CD4-positive, alpha-beta T cell (primary cell): Measurements from ENCODE around the gene TSPAN16. TPM values are rescaled to one million over a fixed set of nuclear protein-coding genes. Genes with fewer than 3 reads are reported as not detected.
A peak's percentile ranks its signal among the peaks of the same experiment; 100 is the strongest.

Experiments used
- ATAC-seq: fragments of 200-7000 bp; cut with Tn5 transposase; one replicate; pipeline ENCODE4 v1.10.0; 2022; ENCODE audit warnings: mild to moderate bottlenecking; ENCODE audit not compliant: poor library complexity
- CTCF ChIA-PET: fragments of 350-600 bp; sonication (Branson Sonifier 250); formaldehyde crosslinking; loops from one replicate; lab custom pipeline; 2021; ENCODE audit warnings: antibody characterized with exemption, inconsistent platforms; lab: Charles Lee
- POLR2A ChIA-PET: fragments of 350-600 bp; sonication (Branson Sonifier 250); formaldehyde crosslinking; loops from one replicate; lab custom pipeline; 2021; ENCODE audit warnings: antibody characterized with exemption, inconsistent platforms; lab: Charles Lee
- DNase-seq, 14 experiments: peaks; one replicate each; pipeline ENCODE4 v3.0.0-alpha.2; 2013 to 2020; ENCODE audit warnings: mixed read lengths in 2 of 14
- H3K27ac ChIP-seq, 2 donors: one replicate each; pipeline versions ENCODE4 v1.5.1 to v1.7.0; 2013; ENCODE audit warnings: low read length in 2 of 2, low read depth in 1 of 2, mild to moderate bottlenecking in 1 of 2
- H3K27me3 ChIP-seq, 2 experiments: 1 replicate in 1 of 2; 2 replicates in 1 of 2; pipeline versions ENCODE4 v1.6.1 to v1.7.0; 2013; ENCODE audit warnings: low read length in 2 of 2, control low read depth in 1 of 2, mild to moderate bottlenecking in 1 of 2, moderate library complexity in 1 of 2; ENCODE audit not compliant: insufficient read depth in 2 of 2, control insufficient read depth in 1 of 2
- H3K36me3 ChIP-seq: one replicate; pipeline ENCODE4 v1.6.1; 2013; ENCODE audit warnings: low read length, control low read depth; ENCODE audit not compliant: insufficient read depth
- H3K4me1 ChIP-seq: one replicate; pipeline ENCODE4 v1.6.1; 2013; ENCODE audit warnings: low read length, control low read depth; ENCODE audit not compliant: insufficient read depth
- H3K4me3 ChIP-seq: one replicate; pipeline ENCODE4 v1.5.1; 2013; ENCODE audit warnings: mild to moderate bottlenecking, low read length, moderate library complexity
- H3K9me3 ChIP-seq, 2 experiments: 1 replicate in 1 of 2; 2 replicates in 1 of 2; pipeline versions ENCODE4 v1.6.1 to v1.7.0; 2013; ENCODE audit warnings: low read length in 2 of 2, mild to moderate bottlenecking in 2 of 2, control low read depth in 1 of 2, moderate library complexity in 1 of 2; ENCODE audit not compliant: control insufficient read depth in 1 of 2, insufficient read depth in 1 of 2
- H3K27ac Mint-ChIP-seq: one replicate; pipeline ENCODE4 v1.8.0; 2020; ENCODE audit warnings: mixed read lengths
- H3K27me3 Mint-ChIP-seq: one replicate; pipeline ENCODE4 v1.8.0; 2021; ENCODE audit warnings: mixed read lengths
- H3K36me3 Mint-ChIP-seq: one replicate; pipeline ENCODE4 v1.8.0; 2021; ENCODE audit warnings: low read depth, mixed read lengths
- H3K4me1 Mint-ChIP-seq: one replicate; pipeline ENCODE4 v1.8.0; 2021; ENCODE audit warnings: low read depth, mixed read lengths
- H3K4me3 Mint-ChIP-seq: one replicate; pipeline ENCODE4 v1.8.0; 2020; ENCODE audit warnings: mild to moderate bottlenecking, mixed read lengths
- H3K9me3 Mint-ChIP-seq: one replicate; pipeline ENCODE4 v1.8.0; 2020; ENCODE audit warnings: mixed read lengths
- intact Hi-C, 2 experiments: fragments of 100-400 bp; cut with DNase I in 1 of 2; cut with micrococcal nuclease in 1 of 2; formaldehyde crosslinking; loops; one replicate each; pipeline versions ENCODE4 v1.15.1 to v1.9.0; 2023 to 2025; cut with DNase I, micrococcal nuclease
- total RNA-seq, 174 experiments: library from RNA in 2 of 174; stranded (reverse) in 2 of 174; gene quantifications; one replicate each; pipeline ENCODE4 v1.2.3 and lab custom pipeline; 2021 to 2026
- TF ChIP-seq, protein P1 (sequence below): fragments of 200-600 bp; IDR thresholded peaks from one replicate; pipeline ENCODE4 v1.8.0; 2022; ENCODE audit warnings: antibody characterized with exemption, mild to moderate bottlenecking

TSPAN16 gene
- total RNA-seq, 2 experiments from 2014 or later, result not detected

DNA sequence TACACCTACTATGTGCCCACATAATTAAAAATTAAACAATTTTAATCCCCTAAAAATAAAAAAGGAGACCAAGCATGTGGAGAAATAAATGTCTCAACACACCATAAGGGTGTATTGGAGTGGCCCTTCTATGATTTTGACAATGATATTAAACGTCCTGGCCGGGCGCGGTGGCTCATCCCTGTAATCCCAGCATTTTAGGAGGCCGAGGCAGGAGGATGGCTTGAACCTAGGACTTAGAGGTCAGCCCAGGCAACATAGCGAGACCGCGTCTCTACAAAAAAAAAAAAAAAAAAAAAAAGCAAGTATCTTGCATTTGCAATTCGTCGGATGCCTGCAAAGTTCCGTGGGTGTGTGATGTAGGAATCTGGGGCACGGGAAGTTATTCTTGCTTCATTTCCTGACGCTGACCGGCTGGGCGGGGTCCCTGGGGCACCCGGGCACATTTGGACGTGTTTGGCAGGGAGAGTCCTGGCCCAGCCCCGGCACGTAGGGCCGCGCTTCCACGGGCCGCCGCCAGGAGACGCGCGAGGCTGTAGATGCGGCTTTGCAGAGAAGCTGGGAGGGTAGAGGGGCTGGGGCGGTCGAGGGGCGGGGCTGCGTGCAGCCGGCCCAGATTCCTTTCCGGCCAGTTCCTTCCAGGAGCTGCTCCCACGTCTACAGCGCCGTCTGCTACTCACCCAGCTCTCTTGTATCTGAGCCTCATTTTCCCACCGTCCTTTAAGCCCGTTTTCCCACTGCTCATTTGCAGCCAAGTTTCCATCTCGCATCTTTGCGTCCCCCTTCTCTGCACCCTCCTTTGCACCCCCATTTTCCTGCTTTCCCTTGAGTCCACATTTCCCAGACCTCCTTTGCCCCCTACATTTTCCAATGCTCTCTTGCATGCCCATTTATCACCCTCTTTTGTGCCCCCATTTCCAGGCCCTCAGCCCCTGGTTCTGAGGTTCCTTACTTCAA is 2.2 kb upstream of the TSPAN16 start:
- H3K27me3 Mint-ChIP-seq, result peaks cover 39% of the 10 kb centered on the region
- POLR2A ChIA-PET, result interaction anchor here (1.1 kb wide), 2 partner anchors 11 to 82 kb away, joined by 4 to 7 read pairs; no protein-coding TSS in a partner anchor
- CTCF ChIA-PET, result interaction anchor here (0.6 to 1.5 kb wide), 17 partner anchors 11 to 1971 kb away, joined by 3 to 16 read pairs (median 3); partner anchors contain the start of genes CCDC159, ODAD3, PRKCSH and SWSAP1

DNA sequence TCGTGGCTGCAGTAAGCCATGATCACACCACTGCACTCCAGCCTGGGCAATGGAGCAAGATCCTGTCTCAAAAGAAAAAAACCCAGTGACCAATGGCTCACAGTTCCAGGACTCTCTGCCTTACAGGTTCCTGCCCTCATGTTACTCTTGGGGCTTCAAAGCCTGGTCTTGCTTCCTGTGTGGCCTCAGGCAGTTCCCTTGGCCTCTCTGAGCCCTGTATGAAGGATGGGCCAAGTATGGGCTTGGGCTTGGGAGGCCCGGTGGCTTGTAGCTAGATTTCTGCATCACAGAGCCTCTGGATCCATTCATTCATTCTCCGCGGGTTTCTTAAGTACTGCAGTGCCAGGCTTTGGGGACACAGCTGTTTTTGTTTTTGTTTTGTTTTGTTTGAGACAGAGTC is 780 bp upstream of the TSPAN16 start:
- Mint-ChIP-seq H3K27me3 (peaks cover 35% of the 10 kb centered on the region), H3K27ac (no peak overlapping the region), H3K9me3 (no peaks in the 10 kb centered on the region), H3K4me3 (no peak overlapping the region), H3K36me3 (no peaks in the 10 kb centered on the region), H3K4me1 (peaks cover 9% of the 10 kb centered on the region)
- no peaks in the 10 kb centered on the region for H3K9me3 ChIP-seq
- TF ChIP-seq, protein P1, sequence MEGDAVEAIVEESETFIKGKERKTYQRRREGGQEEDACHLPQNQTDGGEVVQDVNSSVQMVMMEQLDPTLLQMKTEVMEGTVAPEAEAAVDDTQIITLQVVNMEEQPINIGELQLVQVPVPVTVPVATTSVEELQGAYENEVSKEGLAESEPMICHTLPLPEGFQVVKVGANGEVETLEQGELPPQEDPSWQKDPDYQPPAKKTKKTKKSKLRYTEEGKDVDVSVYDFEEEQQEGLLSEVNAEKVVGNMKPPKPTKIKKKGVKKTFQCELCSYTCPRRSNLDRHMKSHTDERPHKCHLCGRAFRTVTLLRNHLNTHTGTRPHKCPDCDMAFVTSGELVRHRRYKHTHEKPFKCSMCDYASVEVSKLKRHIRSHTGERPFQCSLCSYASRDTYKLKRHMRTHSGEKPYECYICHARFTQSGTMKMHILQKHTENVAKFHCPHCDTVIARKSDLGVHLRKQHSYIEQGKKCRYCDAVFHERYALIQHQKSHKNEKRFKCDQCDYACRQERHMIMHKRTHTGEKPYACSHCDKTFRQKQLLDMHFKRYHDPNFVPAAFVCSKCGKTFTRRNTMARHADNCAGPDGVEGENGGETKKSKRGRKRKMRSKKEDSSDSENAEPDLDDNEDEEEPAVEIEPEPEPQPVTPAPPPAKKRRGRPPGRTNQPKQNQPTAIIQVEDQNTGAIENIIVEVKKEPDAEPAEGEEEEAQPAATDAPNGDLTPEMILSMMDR, result no peak
- H3K27me3 ChIP-seq, result peaks cover 14 to 16% of the 10 kb centered on the region in 2 experiments
- ChIA-PET POLR2A (interaction anchor here (0.5 kb wide), 1 partner anchor 260 kb away, joined by 3 read pairs; no protein-coding TSS in a partner anchor), CTCF (no interaction called here)
- ATAC-seq (no peak), DNase-seq (no peak)
- no peak overlapping the region for H3K4me3 ChIP-seq
- no peak overlapping the region for H3K27ac ChIP-seq
- H3K36me3 ChIP-seq, result no peaks in the 10 kb centered on the region
- peaks cover 11% of the 10 kb centered on the region for H3K4me1 ChIP-seq
- intact Hi-C loops, result no loop called here

More for the DNA sequence above, 2.2 kb upstream of the TSPAN16 start:
- Histone ChIP-seq H3K27me3 (peaks cover 14 to 16% of the 10 kb centered on the region in 2 experiments), H3K4me1 (peaks cover 11% of the 10 kb centered on the region), H3K36me3 (no peaks in the 10 kb centered on the region), H3K27ac (no peak overlapping the region), H3K4me3 (no peak overlapping the region), H3K9me3 (no peaks in the 10 kb centered on the region)
- Mint-ChIP-seq H3K27ac (no peak overlapping the region), H3K4me1 (peaks cover 9% of the 10 kb centered on the region), H3K36me3 (no peaks in the 10 kb centered on the region), H3K9me3 (no peaks in the 10 kb centered on the region), H3K4me3 (no peak overlapping the region)
- intact Hi-C loops, result loop anchor here (1.0 to 2.0 kb wide), 4 partner anchors 153 to 294 kb away; no protein-coding TSS in a partner anchor
- TF ChIP-seq, protein P1, result peak; percentile 86
- ATAC-seq, result peak; percentile 98
- peak; percentile 57 to 87 (median 77) for DNase-seq

DNA sequence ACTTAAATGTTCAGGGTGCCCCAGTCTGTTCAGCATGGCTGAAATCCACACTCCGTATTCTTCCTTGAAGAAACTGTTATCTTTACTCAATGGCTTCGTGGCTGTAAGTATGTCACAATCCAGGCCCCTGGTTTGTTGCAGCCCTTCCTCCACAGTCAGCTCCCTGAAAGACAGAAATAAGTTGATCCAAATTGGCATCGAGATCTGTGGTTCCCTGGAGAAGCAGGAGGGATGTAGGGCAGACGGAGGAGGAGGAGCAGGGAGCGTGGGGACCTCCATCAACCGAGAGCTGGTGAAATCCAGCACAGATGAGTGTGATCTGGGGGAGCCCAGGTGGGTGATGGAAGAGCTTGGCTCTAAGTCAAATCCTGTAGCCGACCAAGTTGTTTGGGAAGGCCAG is 304 bp downstream of the TSPAN16 start:
- no peak overlapping the region for H3K4me3 ChIP-seq
- Mint-ChIP-seq H3K36me3 (no peaks in the 10 kb centered on the region), H3K27ac (no peak overlapping the region), H3K9me3 (no peaks in the 10 kb centered on the region), H3K27me3 (peaks cover 33% of the 10 kb centered on the region), H3K4me3 (no peak overlapping the region), H3K4me1 (peaks cover 9% of the 10 kb centered on the region)
- H3K9me3 ChIP-seq, result no peaks in the 10 kb centered on the region
- H3K4me1 ChIP-seq, result peaks cover 11% of the 10 kb centered on the region
- peaks cover 10 to 14% of the 10 kb centered on the region in 2 experiments for H3K27me3 ChIP-seq
- ATAC-seq, result no peak
- no peak overlapping the region for H3K27ac ChIP-seq
- intact Hi-C loops, result no loop called here
- no peak for DNase-seq
- TF ChIP-seq, protein P1, result no peak
- no peaks in the 10 kb centered on the region for H3K36me3 ChIP-seq
- ChIA-PET CTCF (interaction anchor here (1.2 kb wide), 1 partner anchor 186 kb away, joined by 3 read pairs; no protein-coding TSS in a partner anchor), POLR2A (no interaction called here)
